HG02884 (cell line): Measurements from ENCODE around the gene HAPSTR1.

Experiments
- ATAC-seq: cut with Tn5 transposase; IDR thresholded peaks from one replicate; pipeline ENCODE4 v1.9.1; 2021; ENCODE audit warnings: mild to moderate bottlenecking, moderate library complexity; ENCODE audit not compliant: unreplicated experiment

Gene HAPSTR1

GRCh38 chr16:9122342-9122741, 30.9 kb downstream of the HAPSTR1 start:
- no peak for ATAC-seq

- ATAC-seq: no peak
These were observed 31.5 kb downstream of the HAPSTR1 start for GRCh38 chr16:9122969-9123368.

DNA sequence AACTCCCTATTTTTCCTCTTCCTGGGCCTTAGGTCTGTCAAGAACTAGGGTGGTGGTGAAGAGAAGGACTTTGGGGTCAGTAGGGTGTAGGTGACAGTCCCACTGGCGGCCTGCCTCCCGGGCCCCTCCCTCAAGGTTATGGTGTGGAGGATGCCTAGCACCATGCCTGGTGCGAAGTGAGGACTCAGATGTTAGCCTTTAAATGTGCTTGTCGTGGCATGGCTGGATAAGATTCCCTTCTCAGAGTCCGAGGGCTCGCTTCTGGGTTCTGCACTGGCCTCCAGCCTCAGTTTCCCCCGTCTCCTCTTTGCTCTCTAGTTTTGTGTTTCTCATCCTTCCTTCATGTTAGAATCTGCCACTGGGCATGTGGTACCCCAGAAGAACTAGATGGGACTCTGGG, 32.0 kb downstream of the HAPSTR1 start:
- no peak for ATAC-seq

- no peak for ATAC-seq
These were observed 32.4 kb downstream of the HAPSTR1 start for GRCh38 chr16:9123871-9124270.

- ATAC-seq: no peak
These were observed 33.0 kb downstream of the HAPSTR1 start for GRCh38 chr16:9124444-9124843.

GRCh38 chr16:9124908-9125584, 33.6 kb downstream of the HAPSTR1 start:
- no peak for ATAC-seq

GRCh38 chr16:9125658-9126505, 34.4 kb downstream of the HAPSTR1 start:
- ATAC-seq: no peak

DNA sequence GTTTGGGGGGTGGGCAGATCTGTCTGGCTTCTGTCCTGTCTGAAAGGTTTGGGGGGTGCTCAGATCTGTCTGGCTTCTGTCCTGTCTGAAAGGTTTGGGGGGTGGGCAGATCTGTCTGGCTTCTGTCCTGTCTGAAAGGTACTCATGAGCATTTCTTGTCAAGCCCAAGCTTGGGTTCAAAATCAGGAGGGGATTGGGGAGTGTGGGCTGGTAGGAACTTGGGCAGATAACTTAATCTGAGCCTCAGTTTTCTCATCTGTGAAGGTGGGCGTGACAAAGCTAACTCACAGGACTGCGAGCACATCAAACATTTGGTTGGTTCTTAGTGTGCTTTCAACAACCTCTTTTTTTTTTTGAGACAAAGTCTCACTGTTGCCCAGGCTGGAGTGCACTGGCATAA, 35.2 kb downstream of the HAPSTR1 start:
- ATAC-seq: no peak

GRCh38 chr16:9128346-9129342, 37.2 kb downstream of the HAPSTR1 start:
- no peak for ATAC-seq

GRCh38 chr16:9134306-9134705, 42.9 kb downstream of the HAPSTR1 start:
- ATAC-seq: no peak

DNA sequence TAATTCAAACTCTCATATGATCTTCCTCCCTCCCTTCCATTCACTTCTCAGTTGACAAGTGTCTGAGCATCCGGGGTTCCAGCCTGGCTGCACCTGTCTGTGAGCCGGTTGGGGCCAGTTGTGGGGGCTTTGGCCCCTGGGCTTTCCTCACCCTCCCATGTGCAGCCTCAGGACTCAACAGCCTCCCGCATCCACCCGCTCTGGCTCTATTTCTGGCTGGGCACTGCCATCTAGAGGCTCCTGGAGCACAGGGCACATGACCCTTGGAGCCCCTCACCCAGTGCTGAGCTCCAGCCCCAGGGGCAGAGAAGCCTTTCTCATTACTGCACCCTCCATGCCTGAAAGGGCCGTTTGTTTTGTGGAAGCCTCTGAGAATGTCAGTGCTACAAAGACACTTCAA, 43.3 kb downstream of the HAPSTR1 start:
- peak; percentile 42 for ATAC-seq

DNA sequence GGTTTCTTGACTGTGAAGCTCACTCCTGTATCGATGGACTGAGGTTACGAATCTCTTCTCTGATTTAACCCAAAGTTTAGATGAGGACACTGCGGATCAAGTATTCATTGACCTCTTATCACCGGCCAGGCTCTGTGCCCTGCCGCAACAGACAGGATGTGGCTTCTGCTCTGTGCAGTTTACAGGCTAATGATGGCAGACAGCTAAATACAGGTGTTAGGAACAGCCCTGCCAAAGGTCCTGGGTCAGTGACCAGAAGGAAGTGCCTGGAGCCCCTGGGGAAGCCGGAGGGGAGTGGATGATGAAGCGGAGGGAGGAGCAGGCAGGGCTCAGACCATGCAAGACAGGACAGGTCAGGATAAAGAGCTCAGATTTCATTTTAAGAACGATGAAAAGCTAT, 44.4 kb downstream of the HAPSTR1 start:
- ATAC-seq: peak; percentile 34

GRCh38 chr16:9136596-9136995, 45.2 kb downstream of the HAPSTR1 start:
- ATAC-seq: no peak

DNA sequence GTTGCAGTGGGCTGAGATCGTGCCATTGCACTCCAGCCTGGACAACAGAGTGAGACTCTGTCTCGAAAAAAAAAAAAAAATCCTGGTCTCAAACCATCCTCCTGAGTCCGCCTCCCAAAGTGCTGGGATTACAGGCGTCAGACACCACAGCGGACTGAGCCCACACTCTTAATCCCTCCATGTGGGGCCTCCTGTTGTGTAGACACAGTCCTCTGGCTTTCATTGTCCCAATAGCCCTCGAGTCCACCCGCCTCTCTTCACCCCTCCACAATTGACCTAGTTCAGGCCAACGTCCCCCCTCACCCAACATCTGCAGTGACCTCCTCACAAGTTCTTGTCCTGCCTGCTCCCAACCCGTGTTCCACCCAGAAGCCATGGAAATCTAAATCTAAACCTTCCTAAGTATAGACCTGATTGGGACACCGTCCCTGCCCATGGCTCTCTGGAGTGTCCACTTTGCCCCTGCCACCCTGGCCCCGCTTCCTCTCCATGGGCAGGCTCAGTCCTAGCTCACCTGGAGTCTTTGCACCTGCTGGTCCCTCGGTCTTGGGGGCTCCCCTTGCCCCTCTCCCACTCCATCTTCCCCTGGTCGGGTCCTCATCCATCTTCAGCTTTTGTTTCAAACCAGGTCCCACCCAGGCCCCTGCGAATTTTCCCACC, 46.7 kb downstream of the HAPSTR1 start:
- ATAC-seq: no peak

DNA sequence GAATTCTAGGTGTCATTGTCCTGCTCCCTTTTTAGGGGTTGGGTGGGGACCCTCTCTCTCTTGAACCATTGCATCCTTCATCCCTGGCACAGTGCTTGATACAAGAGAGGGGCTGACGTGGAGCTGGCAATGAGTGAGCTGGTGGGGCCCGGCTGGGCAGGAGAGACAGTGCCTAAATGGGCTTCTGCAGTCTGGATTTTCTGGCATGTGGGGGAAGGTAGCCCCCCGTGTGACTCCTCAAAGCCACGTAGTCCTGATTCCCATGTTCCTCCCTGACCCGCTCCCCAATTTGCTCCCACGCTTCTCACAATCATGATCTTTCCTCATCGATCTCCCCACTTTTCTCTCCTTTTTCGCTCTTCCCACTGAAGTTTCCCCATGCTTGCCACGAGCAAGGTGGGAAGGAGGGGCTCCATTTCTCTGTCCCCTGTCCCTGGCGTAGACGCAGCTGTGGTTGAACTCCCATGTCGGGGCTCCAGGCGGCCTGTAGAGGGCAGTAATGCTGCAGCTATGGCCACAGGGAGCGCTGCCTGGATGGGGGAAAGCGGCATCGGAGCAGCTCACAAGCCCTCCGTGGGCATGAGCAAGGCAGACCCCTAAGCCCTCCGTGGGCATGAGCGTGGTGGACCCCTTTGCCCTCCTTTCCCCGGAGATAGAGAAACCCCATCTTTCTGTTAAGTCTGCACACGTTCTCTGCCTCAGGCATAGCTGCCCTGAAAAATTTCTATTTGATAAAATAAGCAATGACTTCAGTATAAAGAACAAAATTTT, 47.5 kb downstream of the HAPSTR1 start:
- peak; percentile 50 for ATAC-seq

DNA sequence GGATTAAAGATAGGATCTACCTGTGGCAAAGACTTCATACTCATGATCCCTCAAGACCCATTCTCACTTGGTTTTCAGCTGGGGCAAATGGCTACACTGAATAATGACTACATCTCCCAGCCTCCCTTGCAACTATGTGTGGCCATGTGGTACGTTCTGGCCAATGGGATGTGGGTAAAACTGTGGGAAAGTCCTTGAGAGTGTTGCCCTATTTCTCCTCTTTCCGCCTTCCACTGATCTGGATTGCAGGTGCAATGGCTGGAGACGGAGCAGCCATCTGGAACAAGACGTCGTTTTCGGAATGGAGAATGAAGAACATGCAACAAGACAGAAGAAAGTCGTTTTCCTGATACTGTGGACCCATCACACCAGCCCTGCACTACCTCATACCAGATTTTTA, 48.5 kb downstream of the HAPSTR1 start:
- ATAC-seq: peak; percentile 57
